MM.1S (cell line): Measurements from ENCODE around the gene INSM2.

Experiments used
- DNase-seq: peaks from one replicate; pipeline ENCODE4 v3.0.0-alpha.2; 2015
- H2AFZ ChIP-seq: fragments of 300-600 bp; sonication (generic); 2 replicates; pipeline ENCODE4 v1.6.0; 2016; ENCODE audit warnings: antibody characterized with exemption, low read length
- H3F3A ChIP-seq: fragments of 300-600 bp; sonication (generic); 2 replicates; pipeline ENCODE4 v1.6.1; 2016; ENCODE audit warnings: mild to moderate bottlenecking, antibody characterized with exemption, low read length, moderate library complexity, mixed read lengths; ENCODE audit not compliant: insufficient read depth
- H3K27ac ChIP-seq: fragments of 300-600 bp; sonication (generic); 2 replicates; pipeline ENCODE4 v1.5.1; 2016; ENCODE audit warnings: mild to moderate bottlenecking, low read length
- H3K27me3 ChIP-seq: fragments of 300-600 bp; sonication (generic); replicated peaks from 2 replicates; pipeline ENCODE4 v1.6.0; 2016; ENCODE audit warnings: low read length; ENCODE audit not compliant: insufficient read depth
- H3K36me3 ChIP-seq: fragments of 300-600 bp; sonication (generic); replicated peaks from 2 replicates; pipeline ENCODE4 v1.6.1; 2016; ENCODE audit warnings: mild to moderate bottlenecking, low read length, mixed read lengths; ENCODE audit not compliant: insufficient read depth
- H3K4me1 ChIP-seq: fragments of 300-600 bp; sonication (generic); 2 replicates; pipeline ENCODE4 v1.6.1; 2016; ENCODE audit warnings: low read length, mixed read lengths
- H3K4me2 ChIP-seq: fragments of 300-600 bp; sonication (generic); 2 replicates; pipeline ENCODE4 v1.6.0; 2016; ENCODE audit warnings: low read depth, low read length
- H3K4me3 ChIP-seq: fragments of 300-600 bp; sonication (generic); 2 replicates; pipeline ENCODE4 v1.5.1; 2016; ENCODE audit warnings: low read length, mixed read lengths
- H3K79me2 ChIP-seq: fragments of 300-600 bp; sonication (generic); 2 replicates; pipeline ENCODE4 v1.6.1; 2016; ENCODE audit warnings: mixed run types, low read length, mixed read lengths
- H3K9ac ChIP-seq: fragments of 300-600 bp; sonication (generic); 2 replicates; pipeline ENCODE4 v1.6.1; 2016; ENCODE audit warnings: low read length, mixed read lengths
- H3K9me2 ChIP-seq: fragments of 300-600 bp; sonication (generic); replicated peaks from 2 replicates; pipeline ENCODE4 v1.6.1; 2016; ENCODE audit warnings: mild to moderate bottlenecking, low read length, mixed read lengths; ENCODE audit not compliant: insufficient read depth
- H3K9me3 ChIP-seq: fragments of 300-600 bp; sonication (generic); replicated peaks from 2 replicates; pipeline ENCODE4 v1.6.1; 2016; ENCODE audit warnings: mild to moderate bottlenecking, low read length, mixed read lengths; ENCODE audit not compliant: insufficient read depth
- H4K20me1 ChIP-seq: fragments of 300-600 bp; sonication (generic); 2 replicates; pipeline ENCODE4 v1.6.1; 2016; ENCODE audit warnings: mild to moderate bottlenecking, low read length, moderate library complexity, mixed read lengths; ENCODE audit not compliant: insufficient read depth
- EZH2 ChIP-seq: fragments of 300-600 bp; sonication (generic); optimal IDR thresholded peaks from 2 replicates; pipeline ENCODE3; 2017; ENCODE audit warnings: low read depth, mild to moderate bottlenecking, antibody characterized with exemption, low read length, mixed read lengths
- EZH2phosphoT487 ChIP-seq: fragments of 300-600 bp; sonication (generic); IDR thresholded peaks from 2 replicates; pipeline ENCODE4 v1.6.1; 2018; ENCODE audit warnings: antibody characterized with exemption, low read length
- TF ChIP-seq, protein P1 (sequence below): fragments of 300-600 bp; sonication (generic); IDR thresholded peaks from 2 replicates; pipeline ENCODE4 v1.5.1; 2016; ENCODE audit warnings: antibody characterized with exemption, low read length, mixed read lengths

Gene INSM2

GRCh38 chr14:35499180-35499579, 34.8 kb upstream of the INSM2 start:
- Histone ChIP-seq H4K20me1 (no peaks in the 10 kb centered on the region), H3K4me3 (no peak overlapping the region), H3K36me3 (no peaks in the 10 kb centered on the region), H3K9me3 (no peaks in the 10 kb centered on the region), H3K79me2 (no peaks in the 10 kb centered on the region), H3F3A (no peaks in the 10 kb centered on the region), H3K4me1 (no peaks in the 10 kb centered on the region), H2AFZ (no peak overlapping the region), H3K9me2 (no peaks in the 10 kb centered on the region), H3K9ac (no peak overlapping the region), H3K27ac (no peak overlapping the region), H3K4me2 (no peak overlapping the region), H3K27me3 (no peaks in the 10 kb centered on the region)
- TF ChIP-seq EZH2: no peak
- TF ChIP-seq, protein P1, sequence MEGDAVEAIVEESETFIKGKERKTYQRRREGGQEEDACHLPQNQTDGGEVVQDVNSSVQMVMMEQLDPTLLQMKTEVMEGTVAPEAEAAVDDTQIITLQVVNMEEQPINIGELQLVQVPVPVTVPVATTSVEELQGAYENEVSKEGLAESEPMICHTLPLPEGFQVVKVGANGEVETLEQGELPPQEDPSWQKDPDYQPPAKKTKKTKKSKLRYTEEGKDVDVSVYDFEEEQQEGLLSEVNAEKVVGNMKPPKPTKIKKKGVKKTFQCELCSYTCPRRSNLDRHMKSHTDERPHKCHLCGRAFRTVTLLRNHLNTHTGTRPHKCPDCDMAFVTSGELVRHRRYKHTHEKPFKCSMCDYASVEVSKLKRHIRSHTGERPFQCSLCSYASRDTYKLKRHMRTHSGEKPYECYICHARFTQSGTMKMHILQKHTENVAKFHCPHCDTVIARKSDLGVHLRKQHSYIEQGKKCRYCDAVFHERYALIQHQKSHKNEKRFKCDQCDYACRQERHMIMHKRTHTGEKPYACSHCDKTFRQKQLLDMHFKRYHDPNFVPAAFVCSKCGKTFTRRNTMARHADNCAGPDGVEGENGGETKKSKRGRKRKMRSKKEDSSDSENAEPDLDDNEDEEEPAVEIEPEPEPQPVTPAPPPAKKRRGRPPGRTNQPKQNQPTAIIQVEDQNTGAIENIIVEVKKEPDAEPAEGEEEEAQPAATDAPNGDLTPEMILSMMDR: no peak
- no peak for TF ChIP-seq EZH2phosphoT487
- no peak for DNase-seq

DNA sequence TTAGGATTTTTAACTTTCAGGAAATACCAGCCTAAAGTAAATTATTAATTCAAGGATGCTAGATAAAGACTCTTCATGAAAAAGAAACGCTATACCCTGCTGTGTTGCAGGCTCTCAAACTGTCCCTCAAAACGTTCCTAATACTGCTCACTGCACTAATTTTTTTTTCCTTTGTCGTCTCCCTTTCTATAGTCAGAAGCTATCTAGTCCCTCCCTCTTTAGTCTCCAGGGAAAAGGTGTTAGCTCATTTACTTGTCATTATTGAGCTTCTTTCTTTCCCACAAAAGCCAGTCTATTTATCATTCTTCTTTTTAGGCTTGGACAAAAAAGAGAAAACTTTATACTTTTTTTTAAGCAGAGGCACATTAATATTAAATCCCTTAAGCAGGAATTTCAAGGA, 30.3 kb upstream of the INSM2 start:
- no peak overlapping the region for H3K4me3 ChIP-seq
- no peaks in the 10 kb centered on the region for H3K36me3 ChIP-seq
- H3K9me2 ChIP-seq: no peaks in the 10 kb centered on the region
- H2AFZ ChIP-seq: no peak overlapping the region
- no peak overlapping the region for H3K27ac ChIP-seq
- H4K20me1 ChIP-seq: no peaks in the 10 kb centered on the region
- no peaks in the 10 kb centered on the region for H3K9me3 ChIP-seq
- H3F3A ChIP-seq: no peaks in the 10 kb centered on the region
- H3K27me3 ChIP-seq: no peaks in the 10 kb centered on the region
- H3K4me2 ChIP-seq: no peak overlapping the region
- no peak for TF ChIP-seq EZH2
- no peak for TF ChIP-seq EZH2phosphoT487
- TF ChIP-seq, protein P1: no peak
- no peak overlapping the region for H3K9ac ChIP-seq
- no peaks in the 10 kb centered on the region for H3K4me1 ChIP-seq
- H3K79me2 ChIP-seq: no peaks in the 10 kb centered on the region
- no peak for DNase-seq

DNA sequence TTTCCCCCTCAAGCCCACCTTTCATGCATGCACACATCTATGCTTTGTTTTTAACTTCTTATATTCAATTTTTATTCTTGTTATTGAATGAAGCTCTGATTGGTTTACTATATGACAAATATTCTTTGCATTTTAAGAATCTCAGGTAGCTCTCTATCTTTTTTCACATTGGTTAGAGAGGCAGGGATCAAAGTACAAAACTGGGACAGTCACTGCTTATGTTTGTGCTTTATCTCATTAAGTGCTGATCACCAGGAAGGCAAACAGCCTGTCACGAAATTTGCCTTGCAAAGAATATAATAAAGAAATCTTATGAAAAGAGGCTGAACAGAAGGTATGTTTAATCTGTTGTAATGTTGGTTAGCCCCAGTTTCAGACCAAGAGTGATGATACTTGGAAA, 29.7 kb upstream of the INSM2 start:
- H2AFZ ChIP-seq: no peak overlapping the region
- no peaks in the 10 kb centered on the region for H3K9me2 ChIP-seq
- H3K27ac ChIP-seq: no peak overlapping the region
- no peaks in the 10 kb centered on the region for H3K79me2 ChIP-seq
- H3K4me2 ChIP-seq: no peak overlapping the region
- H3F3A ChIP-seq: no peaks in the 10 kb centered on the region
- H3K9ac ChIP-seq: no peak overlapping the region
- TF ChIP-seq, protein P1: no peak
- TF ChIP-seq EZH2: no peak
- TF ChIP-seq EZH2phosphoT487: no peak
- no peaks in the 10 kb centered on the region for H3K9me3 ChIP-seq
- H3K36me3 ChIP-seq: no peaks in the 10 kb centered on the region
- no peaks in the 10 kb centered on the region for H3K27me3 ChIP-seq
- no peak overlapping the region for H3K4me3 ChIP-seq
- no peak for DNase-seq
- no peaks in the 10 kb centered on the region for H3K4me1 ChIP-seq
- H4K20me1 ChIP-seq: no peaks in the 10 kb centered on the region
